H1 (cell line): Measurements from ENCODE around the gene ABCF2. TPM values are rescaled to one million over a fixed set of nuclear protein-coding genes. Genes with fewer than 3 reads are reported as not detected.

ENCODE experiments used
- CHD1 ChIP-seq: IDR thresholded peaks from 2 replicates; pipeline ENCODE4 v1.6.1; 2012; ENCODE audit warnings: low read depth, low read length, improper control_type of control experiment
- CHD7 ChIP-seq: fragments of 300-600 bp; sonication (generic); IDR thresholded peaks from 2 replicates; pipeline ENCODE4 v1.7.1; 2012; ENCODE audit warnings: low read length, moderate library complexity, mild to moderate bottlenecking, inconsistent platforms; ENCODE audit not compliant: insufficient replicate concordance
- EZH2 ChIP-seq: fragments of 200-600 bp; sonication (generic); IDR thresholded peaks from 2 replicates; pipeline ENCODE4 v1.7.1; 2012; ENCODE audit warnings: low read depth, mild to moderate bottlenecking, moderate library complexity, low read length, inconsistent platforms; ENCODE audit not compliant: severe bottlenecking
- MAX ChIP-seq: IDR thresholded peaks from 2 replicates; pipeline ENCODE4 v1.6.1; 2012; ENCODE audit warnings: inconsistent platforms
- RFX5 ChIP-seq: IDR thresholded peaks from 2 replicates; pipeline ENCODE4 v1.6.1; 2011; ENCODE audit warnings: low read depth, low read length, improper control_type of control experiment, borderline replicate concordance
- polyA plus RNA-seq, 7 experiments: library from polyadenylated mRNA; depleted of rRNA in 3 of 7; stranded (reverse) in 5 of 7; unstranded in 2 of 7; fragments of >200 nt in 5 of 7; fragments of 200-250 nt in 2 of 7; gene quantifications; 1 replicate in 5 of 7; 2 replicates in 1 of 7; 4 replicates in 1 of 7; pipeline versions ENCODE4 v1.2.1 to v1.2.3, GENCODE V29; 2011 to 2013; ENCODE audit warnings: missing spikeins in 2 of 7, mixed read lengths in 2 of 7
- total RNA-seq: library from RNA; stranded (reverse); fragmentation: NEBNext Ultra II Directional; extraction: Animal tissue kit (Norgen Biotek cat#: 25700); gene quantifications from 2 replicates; pipeline ENCODE4 v1.2.1, GENCODE V29; 2021
- TF ChIP-seq, protein P1 (sequence below): IDR thresholded peaks from 2 replicates; pipeline ENCODE4 v1.6.1; 2012; ENCODE audit warnings: inconsistent platforms

Gene ABCF2
- total and polyA plus RNA-seq, 2 of the 8 experiments (the other 6 are each of a cell fraction or from before 2014, with no cell fraction given) = 28.0 to 55.0 TPM

GRCh38 chr7:151251328-151251688 lies 24.3 kb upstream of the ABCF2 start (continued):
- no peak for TF ChIP-seq CHD7
- peak; percentile 63 for TF ChIP-seq EZH2
- TF ChIP-seq MAX = peak; percentile 88
- TF ChIP-seq CHD1 = no peak
- TF ChIP-seq, protein P1, sequence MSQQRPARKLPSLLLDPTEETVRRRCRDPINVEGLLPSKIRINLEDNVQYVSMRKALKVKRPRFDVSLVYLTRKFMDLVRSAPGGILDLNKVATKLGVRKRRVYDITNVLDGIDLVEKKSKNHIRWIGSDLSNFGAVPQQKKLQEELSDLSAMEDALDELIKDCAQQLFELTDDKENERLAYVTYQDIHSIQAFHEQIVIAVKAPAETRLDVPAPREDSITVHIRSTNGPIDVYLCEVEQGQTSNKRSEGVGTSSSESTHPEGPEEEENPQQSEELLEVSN = peak; percentile 65; the same call in 1 of the 2 replicates
- no peak for TF ChIP-seq RFX5
